ENCODE data around the gene SLCO2A1.
A peak's percentile ranks its signal among the peaks of the same experiment; 100 is the strongest.

Gene SLCO2A1

DNA sequence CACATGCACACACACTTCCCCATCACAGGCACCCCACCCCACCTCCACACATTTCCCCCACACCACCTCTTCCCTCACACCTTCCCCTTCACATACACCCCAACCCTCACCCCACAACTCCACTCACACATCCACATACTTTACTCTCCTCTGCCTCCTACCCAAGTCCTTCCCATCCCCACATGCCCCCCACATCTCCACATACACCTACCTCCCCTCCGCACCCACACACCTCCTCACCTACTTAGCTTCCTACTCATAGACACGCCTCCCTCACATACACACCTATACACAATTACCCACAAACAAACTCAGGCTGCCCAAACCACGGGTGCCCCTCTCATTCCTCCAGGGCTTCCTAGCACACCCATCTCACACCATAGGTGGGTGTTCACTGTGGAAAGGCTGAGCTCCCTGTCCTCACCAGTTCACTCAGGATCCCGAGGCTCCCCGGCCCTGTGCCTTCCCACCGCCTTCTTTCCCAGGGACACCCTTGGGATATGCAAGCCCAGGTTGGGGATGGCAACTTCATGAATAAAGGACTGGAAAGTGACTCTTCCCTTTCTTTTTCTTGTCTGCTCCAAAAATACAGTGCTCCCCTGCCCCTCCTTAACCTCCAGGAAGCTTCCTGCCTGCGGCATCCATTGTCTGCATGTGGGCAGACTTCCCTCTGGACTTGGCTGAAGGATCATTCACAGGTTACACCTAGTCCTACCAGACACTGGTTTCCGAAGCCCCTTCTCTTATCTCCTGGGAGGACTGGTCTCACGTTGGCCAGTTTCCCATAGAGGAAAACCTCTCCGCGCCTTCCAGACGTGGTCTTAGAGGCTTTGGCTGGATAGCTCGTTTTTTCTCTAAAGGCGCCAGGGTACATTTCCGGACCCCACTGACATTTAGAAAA, 61.5 kb downstream of the SLCO2A1 start:
- TF ChIP-seq ZFHX2 (tag by site-specific recombination; conservative IDR thresholded peaks at IDR 0.05) (peak; percentile 94), ZNF76 (tag by site-specific recombination; IDR thresholded peaks at IDR 0.05; ENCODE audit: borderline replicate concordance, low read depth) (no peak), ZNF280D (tag by site-specific recombination; IDR thresholded peaks at IDR 0.05) (no peak), EGR2 (tag by site-specific recombination; IDR thresholded peaks at IDR 0.05; ENCODE audit: low read depth) (peak; percentile 98), ZNF24 (tag by site-specific recombination; IDR thresholded peaks at IDR 0.05) (no peak), ZNF223 (tag by site-specific recombination; IDR thresholded peaks at IDR 0.05) (no peak), ZNF37A (tag by site-specific recombination; IDR thresholded peaks at IDR 0.05) (no peak)
- CTCF ChIA-PET, result no interaction called here
- H3K4me3 ChIP-seq (ENCODE audit: low read depth, low read length), result no peak overlapping the region
- no peaks in the 10 kb centered on the region for H3K4me1 ChIP-seq (ENCODE audit: control insufficient read depth, insufficient read depth, low read length)
- POLR2A ChIA-PET, result no interaction called here
- H3K36me3 ChIP-seq (ENCODE audit: control insufficient read depth in 2 of 2, insufficient read depth in 1 of 2, low read length in 2 of 2), result peaks cover 0 to 3% of the 10 kb centered on the region in 2 experiments; a peak in 1 of 3 replicates
- no peaks in the 10 kb centered on the region for H3K9me3 ChIP-seq (ENCODE audit: control insufficient read depth, insufficient read depth, low read depth, low read length)
- no peak overlapping the region for H3K27ac ChIP-seq (ENCODE audit: extremely low read depth, low read depth, low read length)

DNA sequence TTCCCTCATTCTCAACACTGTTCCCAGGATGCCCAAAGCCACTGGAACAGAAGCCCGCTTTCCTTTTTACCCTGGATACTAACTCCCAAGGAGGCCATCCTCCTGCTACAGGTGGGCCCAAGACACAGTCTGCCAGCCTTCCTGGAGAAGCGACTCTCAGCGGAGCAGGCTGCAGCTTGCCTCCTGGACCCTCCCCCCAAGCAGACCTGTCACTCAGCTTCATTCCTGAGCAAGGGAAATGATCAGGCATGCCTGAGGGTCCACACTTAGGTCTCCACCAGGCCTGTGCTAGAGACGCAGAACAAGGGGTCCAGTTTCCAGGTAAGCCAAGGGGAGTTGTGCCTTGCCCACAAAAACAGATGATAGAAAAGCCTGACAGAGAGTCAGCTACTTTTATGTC, 62.8 kb downstream of the SLCO2A1 start:
- TF ChIP-seq BCL6B (tag by site-specific recombination; IDR thresholded peaks at IDR 0.05) (no peak), ZNF623 (tag by site-specific recombination; IDR thresholded peaks at IDR 0.05) (no peak), ZNF37A (tag by site-specific recombination; IDR thresholded peaks at IDR 0.05) (no peak), TCF7L2 (IDR thresholded peaks at IDR 0.05; ENCODE audit: borderline replicate concordance, low read depth, low read length) (no peak), HOXC10 (CRISPR knock-in tag; IDR thresholded peaks at IDR 0.05) (no peak), ZNF311 (tag by site-specific recombination; IDR thresholded peaks at IDR 0.05; ENCODE audit: borderline replicate concordance) (no peak), ZNF138 (tag by site-specific recombination; IDR thresholded peaks at IDR 0.05; ENCODE audit: borderline replicate concordance) (no peak), ZNF677 (tag by site-specific recombination; IDR thresholded peaks at IDR 0.05) (no peak), ZBTB21 (tag by site-specific recombination; IDR thresholded peaks at IDR 0.05) (no peak)
- TF ChIP-seq, protein P1, sequence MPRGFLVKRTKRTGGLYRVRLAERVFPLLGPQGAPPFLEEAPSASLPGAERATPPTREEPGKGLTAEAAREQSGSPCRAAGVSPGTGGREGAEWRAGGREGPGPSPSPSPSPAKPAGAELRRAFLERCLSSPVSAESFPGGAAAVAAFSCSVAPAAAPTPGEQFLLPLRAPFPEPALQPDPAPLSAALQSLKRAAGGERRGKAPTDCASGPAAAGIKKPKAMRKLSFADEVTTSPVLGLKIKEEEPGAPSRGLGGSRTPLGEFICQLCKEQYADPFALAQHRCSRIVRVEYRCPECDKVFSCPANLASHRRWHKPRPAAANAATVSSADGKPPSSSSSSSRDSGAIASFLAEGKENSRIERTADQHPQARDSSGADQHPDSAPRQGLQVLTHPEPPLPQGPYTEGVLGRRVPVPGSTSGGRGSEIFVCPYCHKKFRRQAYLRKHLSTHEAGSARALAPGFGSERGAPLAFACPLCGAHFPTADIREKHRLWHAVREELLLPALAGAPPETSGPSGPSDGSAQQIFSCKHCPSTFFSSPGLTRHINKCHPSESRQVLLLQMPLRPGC (tag by site-specific recombination; IDR thresholded peaks at IDR 0.05), result no peak
- CTCF ChIA-PET, result interaction anchor here (1.6 kb wide), 1 partner anchor 10 kb away, joined by 3 read pairs; no protein-coding TSS in a partner anchor
- Histone ChIP-seq H3K4me1 (ENCODE audit: control insufficient read depth, insufficient read depth, low read length) (no peaks in the 10 kb centered on the region), H3K27ac (ENCODE audit: extremely low read depth, low read depth, low read length) (no peak overlapping the region), H3K4me3 (ENCODE audit: low read depth, low read length) (no peak overlapping the region), H3K36me3 (ENCODE audit: control insufficient read depth in 2 of 2, insufficient read depth in 1 of 2, low read length in 2 of 2) (no peaks in the 10 kb centered on the region), H3K9me3 (ENCODE audit: control insufficient read depth, insufficient read depth, low read depth, low read length) (no peaks in the 10 kb centered on the region)
- POLR2A ChIA-PET, result no interaction called here
